Measurements from ENCODE around the gene FRMD7.

- no peak for TF ChIP-seq CTCF (IDR thresholded peaks at IDR 0.05)
- TF ChIP-seq POLR2AphosphoS5 (IDR thresholded peaks at IDR 0.05), result no peak
- TF ChIP-seq POLR2A (IDR thresholded peaks at IDR 0.05; ENCODE audit: low read depth), result no peak
Observed at GRCh38 chrX:132094164-132094563, 33.7 kb downstream of the FRMD7 start.
